Sigmoid colon (tissue), 7 donors: ENCODE results near the gene TM9SF3. TPM values are rescaled to one million over a fixed set of nuclear protein-coding genes. Genes with fewer than 3 reads are reported as not detected.
A peak's percentile ranks its signal among the peaks of the same experiment; 100 is the strongest.
"Not testable (repeated sequence)": the region's sequence is repeated elsewhere in the genome, so short reads cannot be mapped to it uniquely, and the experiment has no call there.

Source experiments
- DNase-seq: peaks from one replicate; pipeline ENCODE4 v3.0.0-alpha.2; 2019
- H3K27ac ChIP-seq, 4 donors: fragments of 200-600 bp; sonication (generic); one replicate each; pipeline ENCODE4 v1.5.1; 2016 to 2019; ENCODE audit warnings: mild to moderate bottlenecking in 1 of 4
- H3K27me3 ChIP-seq, 3 donors: fragments of 200-600 bp; sonication (generic); one replicate each; pipeline ENCODE4 v1.5.1; 2019; ENCODE audit warnings: mild to moderate bottlenecking in 1 of 3
- H3K36me3 ChIP-seq, 4 donors: fragments of 200-600 bp; sonication (generic); one replicate each; pipeline ENCODE4 v1.5.1; 2016 to 2019
- H3K4me1 ChIP-seq, 4 donors: fragments of 200-600 bp; sonication (generic); one replicate each; pipeline ENCODE4 v1.5.1; 2017 to 2019
- H3K4me3 ChIP-seq, 4 donors: fragments of 200-600 bp; sonication (generic); one replicate each; pipeline ENCODE4 v1.5.1; 2017 to 2019; ENCODE audit warnings: mild to moderate bottlenecking in 2 of 4, moderate library complexity in 1 of 4
- H3K9me3 ChIP-seq, 4 donors: fragments of 200-600 bp in 3 of 4; sonication (generic) in 3 of 4; one replicate each; pipeline versions ENCODE4 v1.5.1 to v1.6.1; 2013 to 2019
- EP300 ChIP-seq, 4 donors: sonication (generic); formaldehyde crosslinking; IDR thresholded peaks; one replicate each; pipeline ENCODE4 v1.6.1; 2017; ENCODE audit warnings: antibody characterized with exemption in 4 of 4
- POLR2A ChIP-seq, 2 donors: fragments of 450-650 bp; IDR thresholded peaks; one replicate each; pipeline ENCODE4 v1.6.1; 2016; ENCODE audit warnings: antibody characterized with exemption in 2 of 2, mild to moderate bottlenecking in 2 of 2, moderate library complexity in 2 of 2
- POLR2AphosphoS5 ChIP-seq, 4 donors: sonication (generic); formaldehyde crosslinking; IDR thresholded peaks; one replicate each; pipeline ENCODE4 v1.6.1; 2017; ENCODE audit warnings: antibody characterized with exemption in 4 of 4
- WGBS, 2 donors: extraction: QIAGEN DNeasy Blood & Tissue Kit; methylation state at CpG; one replicate each; pipeline ENCODE4 v1.1.7; 2013; 5-methylcytosine and 5-hydroxymethylcytosine counted together
- intact Hi-C: fragments of 100-400 bp; cut with DNase I; formaldehyde crosslinking; loops from one replicate; pipeline ENCODE4 v1.15.1; 2023
- polyA plus RNA-seq, 3 donors: library from polyadenylated mRNA; stranded (reverse); fragments of 200-250 nt; gene quantifications; one replicate each; pipeline ENCODE4 v1.2.3, GENCODE V29; 2013
- total RNA-seq, 4 donors: library from RNA; depleted of rRNA; stranded (reverse); fragments of >200 nt; gene quantifications; one replicate each; pipeline ENCODE4 v1.1.0, GENCODE V29; 2016
- TF ChIP-seq, protein P1 (sequence below), 4 experiments: fragments of 450-650 bp in 3 of 4; fragments of 200-600 bp in 1 of 4; IDR thresholded peaks; one replicate each; pipeline ENCODE4 v1.5.1; 2016 to 2019; ENCODE audit warnings: antibody characterized with exemption in 4 of 4, mild to moderate bottlenecking in 3 of 4, moderate library complexity in 2 of 4
- donor health status: healthy with polysubstance abuse.
- donor health status: Bipolar disorder and iron deficiency.
- donor health status: healthy.

The TM9SF3 gene
- total and polyA plus RNA-seq, 7 donors, result 18.5 to 115 (median 104) TPM

DNA sequence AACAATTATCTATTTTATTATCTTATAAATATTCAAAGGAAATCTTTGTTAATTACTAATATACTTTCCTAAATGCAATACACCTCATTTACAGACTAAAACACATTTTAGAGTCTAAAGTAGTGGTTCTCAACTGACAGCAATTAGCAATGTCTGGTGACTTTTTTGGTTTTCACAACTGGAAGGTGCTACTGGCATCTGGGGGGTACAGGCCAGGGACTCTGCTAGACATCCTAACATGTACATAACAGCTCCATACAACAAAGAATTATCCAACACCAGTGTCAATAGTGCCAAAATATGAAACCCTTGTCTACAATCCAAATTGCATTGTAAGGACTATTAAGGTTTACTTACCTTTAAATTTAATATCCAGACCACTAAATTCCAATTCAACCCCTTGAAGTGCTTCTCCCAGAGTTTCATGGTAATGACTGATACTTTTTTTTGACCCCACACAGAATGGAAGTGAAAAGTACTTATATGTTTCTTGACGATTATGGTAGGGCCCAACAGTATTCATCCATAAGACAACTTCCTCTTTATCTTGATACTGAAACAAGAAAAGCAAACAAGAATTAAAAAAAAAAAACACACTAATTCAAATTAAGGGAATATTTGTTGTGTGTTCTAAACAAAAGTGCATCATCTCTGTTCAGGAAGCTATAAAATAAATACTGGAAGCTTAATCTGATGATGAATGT is 10.4 kb downstream of the TM9SF3 start:
- no peak for TF ChIP-seq EP300 (IDR thresholded peaks at IDR 0.05)
- TF ChIP-seq POLR2AphosphoS5 (IDR thresholded peaks at IDR 0.05), result no peak
- TF ChIP-seq, protein P1, sequence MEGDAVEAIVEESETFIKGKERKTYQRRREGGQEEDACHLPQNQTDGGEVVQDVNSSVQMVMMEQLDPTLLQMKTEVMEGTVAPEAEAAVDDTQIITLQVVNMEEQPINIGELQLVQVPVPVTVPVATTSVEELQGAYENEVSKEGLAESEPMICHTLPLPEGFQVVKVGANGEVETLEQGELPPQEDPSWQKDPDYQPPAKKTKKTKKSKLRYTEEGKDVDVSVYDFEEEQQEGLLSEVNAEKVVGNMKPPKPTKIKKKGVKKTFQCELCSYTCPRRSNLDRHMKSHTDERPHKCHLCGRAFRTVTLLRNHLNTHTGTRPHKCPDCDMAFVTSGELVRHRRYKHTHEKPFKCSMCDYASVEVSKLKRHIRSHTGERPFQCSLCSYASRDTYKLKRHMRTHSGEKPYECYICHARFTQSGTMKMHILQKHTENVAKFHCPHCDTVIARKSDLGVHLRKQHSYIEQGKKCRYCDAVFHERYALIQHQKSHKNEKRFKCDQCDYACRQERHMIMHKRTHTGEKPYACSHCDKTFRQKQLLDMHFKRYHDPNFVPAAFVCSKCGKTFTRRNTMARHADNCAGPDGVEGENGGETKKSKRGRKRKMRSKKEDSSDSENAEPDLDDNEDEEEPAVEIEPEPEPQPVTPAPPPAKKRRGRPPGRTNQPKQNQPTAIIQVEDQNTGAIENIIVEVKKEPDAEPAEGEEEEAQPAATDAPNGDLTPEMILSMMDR (IDR thresholded peaks at IDR 0.05), result no peak
- TF ChIP-seq POLR2A (IDR thresholded peaks at IDR 0.05), result no peak
- Histone ChIP-seq H3K27me3 (no peaks in the 10 kb centered on the region), H3K4me1 (peaks cover 0 to 79% (median 47%) of the 10 kb centered on the region in 4 donors), H3K36me3 (peaks cover 0 to 17% (median 0%) of the 10 kb centered on the region in 4 donors), H3K9me3 (no peaks in the 10 kb centered on the region), H3K4me3 (no peak overlapping the region), H3K27ac (no peak overlapping the region)
- intact Hi-C loops, result no loop called here
- WGBS, 2 donors, result 0 to 23% methylated on average over 1 of the region's 1 CpG
- DNase-seq, result no peak

DNA sequence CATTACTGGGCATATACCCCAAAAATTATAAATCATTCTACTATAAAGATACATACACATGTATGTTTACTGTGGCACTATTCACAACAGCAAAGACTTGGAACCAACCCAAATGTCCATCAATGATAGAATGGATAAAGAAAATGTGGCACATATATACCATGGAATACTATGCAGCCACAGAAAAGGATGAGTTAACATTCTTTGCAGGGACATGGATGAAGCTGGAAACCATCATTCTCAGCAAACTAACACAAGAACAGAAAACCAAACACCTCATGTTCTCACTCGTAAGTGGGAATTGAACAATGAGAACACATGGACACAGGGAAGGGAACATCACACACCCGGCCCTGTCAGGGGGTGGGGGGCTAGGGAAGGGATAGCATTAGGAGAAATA is 12.2 kb downstream of the TM9SF3 start:
- H3K9me3 ChIP-seq, intact Hi-C loops, H3K4me3 ChIP-seq, DNase-seq, H3K27ac ChIP-seq, H3K27me3 ChIP-seq: not testable (repeated sequence)
- 95 to 99% methylated on average over 2 of the region's 2 CpGs for WGBS, 2 donors
- H3K36me3 ChIP-seq, result peaks cover 0 to 17% (median 0%) of the 10 kb centered on the region in 4 donors
- H3K4me1 ChIP-seq, result peaks cover 0 to 76% (median 34%) of the 10 kb centered on the region in 4 donors

DNA sequence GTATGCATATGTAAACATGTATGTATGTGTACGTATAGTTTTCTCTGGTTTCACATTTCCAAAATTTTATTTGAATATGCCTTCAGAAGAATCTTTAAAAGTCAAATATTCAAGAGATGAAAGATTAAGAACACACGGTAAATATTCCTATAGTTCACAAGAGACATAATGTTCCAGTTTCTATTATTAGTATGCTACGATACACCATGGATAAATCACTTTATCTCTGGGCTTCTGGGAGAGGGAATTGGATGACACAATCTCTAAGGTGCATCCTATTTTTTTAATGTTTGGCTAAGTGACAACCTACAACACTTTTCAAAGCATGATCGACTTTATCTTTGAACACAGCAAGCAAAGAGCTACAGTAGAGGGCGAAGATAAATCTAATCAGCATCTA is 13.8 kb downstream of the TM9SF3 start:
- no peaks in the 10 kb centered on the region for H3K27me3 ChIP-seq
- 93 to 97% methylated on average over 5 of the region's 5 CpGs for WGBS, 2 donors
- no peak for TF ChIP-seq POLR2A (IDR thresholded peaks at IDR 0.05)
- peak in 1 of 4 donors; percentile 8 for TF ChIP-seq POLR2AphosphoS5 (IDR thresholded peaks at IDR 0.05)
- TF ChIP-seq, protein P1 (IDR thresholded peaks at IDR 0.05), result no peak
- TF ChIP-seq EP300 (IDR thresholded peaks at IDR 0.05), result peak in 1 of 4 donors; percentile 4
- intact Hi-C loops, result no loop called here
- no peaks in the 10 kb centered on the region for H3K9me3 ChIP-seq
- H3K4me1 ChIP-seq, result peaks cover 0 to 76% (median 38%) of the 10 kb centered on the region in 4 donors
- peaks cover 0 to 17% (median 0%) of the 10 kb centered on the region in 4 donors for H3K36me3 ChIP-seq
- no peak overlapping the region for H3K27ac ChIP-seq
- H3K4me3 ChIP-seq, result no peak overlapping the region
- no peak for DNase-seq

DNA sequence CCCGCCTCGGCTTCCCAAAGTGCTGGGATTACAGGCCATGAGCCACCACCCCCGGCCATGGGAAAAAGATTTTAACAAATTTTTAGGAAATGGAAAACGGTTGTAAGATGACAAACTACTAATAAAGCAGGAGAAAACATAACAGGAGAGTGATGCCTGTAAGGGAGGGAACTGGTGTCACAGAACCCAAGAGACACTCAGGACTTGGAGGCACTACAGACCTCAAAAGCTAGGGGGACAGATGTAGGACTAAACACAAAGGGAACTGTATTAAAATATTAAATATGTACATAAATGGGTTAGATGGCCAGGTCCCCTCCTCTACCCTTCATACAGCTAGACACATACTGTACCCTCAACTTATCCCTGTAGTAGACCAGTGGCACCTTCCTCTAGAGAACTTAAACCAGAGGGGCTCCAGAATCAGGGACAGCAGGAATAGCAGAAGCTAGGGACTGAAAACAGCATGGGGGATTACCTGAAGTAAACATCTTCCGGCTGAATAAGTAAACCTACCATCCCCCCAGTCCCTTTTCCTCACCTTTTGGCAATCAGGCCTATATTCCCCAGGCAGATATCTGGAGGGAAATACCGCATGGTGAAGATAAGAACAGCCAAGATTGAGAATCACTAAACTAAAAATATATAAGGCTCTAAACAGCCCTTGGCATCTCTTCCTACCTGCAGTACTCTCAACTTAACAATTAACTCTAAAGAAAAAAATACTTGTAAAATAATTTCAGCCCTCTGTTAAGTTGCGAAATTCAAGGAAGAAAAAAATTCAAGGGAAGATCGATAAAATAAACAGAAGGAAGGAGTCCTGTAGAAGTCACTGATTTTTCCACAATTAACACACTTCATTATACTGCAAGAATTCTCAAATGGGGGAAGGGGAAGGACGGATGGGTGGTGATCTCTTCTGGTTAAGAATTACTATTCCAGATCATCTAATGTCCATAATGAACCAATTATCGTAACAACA is 15.5 kb downstream of the TM9SF3 start:
- intact Hi-C loops, result no loop called here
- Histone ChIP-seq H3K9me3 (no peaks in the 10 kb centered on the region), H3K4me1 (peaks cover 0 to 67% (median 33%) of the 10 kb centered on the region in 4 donors)

More for the DNA sequence above, 15.5 kb downstream of the TM9SF3 start:
- no peak for DNase-seq
- peaks cover 0 to 16% (median 0%) of the 10 kb centered on the region in 4 donors for H3K36me3 ChIP-seq
- H3K27me3 ChIP-seq, result no peaks in the 10 kb centered on the region
- no peak overlapping the region for H3K4me3 ChIP-seq
- TF ChIP-seq, protein P1 (IDR thresholded peaks at IDR 0.05), result no peak
- TF ChIP-seq POLR2A (IDR thresholded peaks at IDR 0.05), result no peak
- no peak for TF ChIP-seq EP300 (IDR thresholded peaks at IDR 0.05)
- H3K27ac ChIP-seq, result no peak overlapping the region
- 84 to 87% methylated on average over 10 of the region's 10 CpGs for WGBS, 2 donors
